WTC11 (cell line): ENCODE measurements around the gene CRYZL1. TPM values are rescaled to one million over a fixed set of nuclear protein-coding genes. Genes with fewer than 3 reads are reported as not detected.

ENCODE experiments used
- ATAC-seq: fragments of 200-7000 bp; cut with Tn5 transposase; 2 replicates; pipeline ENCODE4 v1.10.0; 2021; ENCODE audit warnings: mild to moderate bottlenecking, moderate library complexity
- CTCF ChIA-PET: fragments of 300-600 bp; sonication (Branson Sonifier 250); formaldehyde crosslinking; loops from one replicate; lab custom pipeline; 2021; ENCODE audit warnings: antibody characterized with exemption; lab: Charles Lee
- POLR2A ChIA-PET: fragments of 350-600 bp; sonication (Branson Sonifier 250); formaldehyde crosslinking; loops from one replicate; lab custom pipeline; 2021; ENCODE audit warnings: antibody characterized with exemption; lab: Charles Lee
- DNase-seq: peaks from one replicate; pipeline ENCODE4 v3.0.0; 2021; ENCODE audit warnings: low spot score
- H3K27ac Mint-ChIP-seq: 2 replicates; pipeline ENCODE4 v1.8.0; 2021; ENCODE audit warnings: mixed read lengths
- H3K27me3 Mint-ChIP-seq: 2 replicates; pipeline ENCODE4 v1.8.0; 2021; ENCODE audit warnings: low read depth, mild to moderate bottlenecking, moderate library complexity, mixed read lengths
- H3K36me3 Mint-ChIP-seq: 2 replicates; pipeline ENCODE4 v1.8.0; 2021; ENCODE audit warnings: mixed read lengths
- H3K4me1 Mint-ChIP-seq: 2 replicates; pipeline ENCODE4 v1.8.0; 2022; ENCODE audit warnings: mixed read lengths
- H3K4me3 Mint-ChIP-seq: 2 replicates; pipeline ENCODE4 v1.8.0; 2021; ENCODE audit warnings: mild to moderate bottlenecking, moderate library complexity, mixed read lengths
- H3K9me3 Mint-ChIP-seq: 2 replicates; pipeline ENCODE4 v1.8.0; 2021; ENCODE audit warnings: mixed read lengths
- ATF1 ChIP-seq: sonication (generic); formaldehyde crosslinking; IDR thresholded peaks from 2 replicates; pipeline ENCODE4 v1.8.1; 2023; ENCODE audit warnings: mild to moderate bottlenecking, moderate library complexity, missing genetic modification reagents
- ATF3 ChIP-seq: sonication (generic); formaldehyde crosslinking; conservative IDR thresholded peaks from 2 replicates; pipeline ENCODE4 v1.8.1; 2022; ENCODE audit warnings: mild to moderate bottlenecking, missing genetic modification reagents
- CTCF ChIP-seq: fragments of 200-600 bp; IDR thresholded peaks from 2 replicates; pipeline ENCODE4 v1.8.0; 2022; ENCODE audit warnings: antibody characterized with exemption
- E2F5 ChIP-seq: sonication (generic); formaldehyde crosslinking; IDR thresholded peaks from 2 replicates; pipeline ENCODE4 v1.8.1; 2022; ENCODE audit warnings: mild to moderate bottlenecking, moderate library complexity, missing genetic modification reagents
- FOXP1 ChIP-seq: sonication (generic); formaldehyde crosslinking; IDR thresholded peaks from 2 replicates; pipeline ENCODE4 v1.8.0; 2022; ENCODE audit warnings: missing genetic modification reagents, mild to moderate bottlenecking, moderate library complexity, borderline replicate concordance
- GTF2I ChIP-seq: fragments of 250-450 bp; sonication (Bioruptor Pico); conservative IDR thresholded peaks from 2 replicates; pipeline ENCODE4 v1.4.0; 2021; ENCODE audit warnings: mild to moderate bottlenecking
- KAT7 ChIP-seq: sonication (generic); formaldehyde crosslinking; IDR thresholded peaks from 2 replicates; pipeline ENCODE4 v1.8.1; 2023; ENCODE audit warnings: missing genetic modification reagents, mild to moderate bottlenecking, borderline replicate concordance
- PREB ChIP-seq: sonication (generic); formaldehyde crosslinking; IDR thresholded peaks from 2 replicates; pipeline ENCODE4 v1.8.1; 2022; ENCODE audit warnings: mild to moderate bottlenecking, missing genetic modification reagents, moderate library complexity, borderline replicate concordance
- TCF7 ChIP-seq: sonication (generic); formaldehyde crosslinking; IDR thresholded peaks from 2 replicates; pipeline ENCODE4 v1.8.0; 2022; ENCODE audit warnings: mild to moderate bottlenecking, low read depth, missing genetic modification reagents, moderate library complexity
- TEAD4 ChIP-seq: sonication (generic); formaldehyde crosslinking; IDR thresholded peaks from 2 replicates; pipeline ENCODE4 v1.8.0; 2022; ENCODE audit warnings: mild to moderate bottlenecking, missing genetic modification reagents
- TP53 ChIP-seq: sonication (generic); formaldehyde crosslinking; IDR thresholded peaks from 2 replicates; pipeline ENCODE4 v1.8.1; 2023; ENCODE audit warnings: mild to moderate bottlenecking, missing genetic modification reagents
- USF2 ChIP-seq: sonication (generic); formaldehyde crosslinking; IDR thresholded peaks from 2 replicates; pipeline ENCODE4 v1.8.1; 2023; ENCODE audit warnings: mild to moderate bottlenecking, missing genetic modification reagents, moderate library complexity
- ZBTB21 ChIP-seq: sonication (generic); formaldehyde crosslinking; IDR thresholded peaks from 2 replicates; pipeline ENCODE4 v1.8.1; 2023; ENCODE audit warnings: mild to moderate bottlenecking, missing genetic modification reagents, borderline replicate concordance
- ZNF121 ChIP-seq: sonication (generic); formaldehyde crosslinking; IDR thresholded peaks from 2 replicates; pipeline ENCODE4 v1.8.0; 2023; ENCODE audit warnings: missing genetic modification reagents
- ZNF138 ChIP-seq: sonication (generic); formaldehyde crosslinking; conservative IDR thresholded peaks from 2 replicates; pipeline ENCODE4 v1.8.1; 2022; ENCODE audit warnings: mild to moderate bottlenecking, moderate library complexity, missing genetic modification reagents
- ZNF317 ChIP-seq: sonication (generic); formaldehyde crosslinking; IDR thresholded peaks from 2 replicates; pipeline ENCODE4 v1.8.1; 2023; ENCODE audit warnings: low read depth, mild to moderate bottlenecking, moderate library complexity, missing genetic modification reagents, borderline replicate concordance
- total RNA-seq: library from RNA; stranded (reverse); gene quantifications from 3 replicates; pipeline ENCODE4 v1.2.3, GENCODE V29; 2021
- TF ChIP-seq, protein P1 (sequence below): sonication (generic); formaldehyde crosslinking; IDR thresholded peaks from 2 replicates; pipeline ENCODE4 v1.8.1; 2023; ENCODE audit warnings: mild to moderate bottlenecking, missing genetic modification reagents
- TF ChIP-seq, protein P2 (sequence below): sonication (generic); formaldehyde crosslinking; IDR thresholded peaks from 2 replicates; pipeline ENCODE4 v1.8.0; 2022; ENCODE audit warnings: mild to moderate bottlenecking, missing genetic modification reagents
- TF ChIP-seq, protein P3 (sequence below): sonication (generic); formaldehyde crosslinking; IDR thresholded peaks from 2 replicates; pipeline ENCODE4 v1.8.0; 2022; ENCODE audit warnings: missing genetic modification reagents

Gene CRYZL1
- total RNA-seq, 1 experiment from 2014 or later = 21.9 TPM

DNA sequence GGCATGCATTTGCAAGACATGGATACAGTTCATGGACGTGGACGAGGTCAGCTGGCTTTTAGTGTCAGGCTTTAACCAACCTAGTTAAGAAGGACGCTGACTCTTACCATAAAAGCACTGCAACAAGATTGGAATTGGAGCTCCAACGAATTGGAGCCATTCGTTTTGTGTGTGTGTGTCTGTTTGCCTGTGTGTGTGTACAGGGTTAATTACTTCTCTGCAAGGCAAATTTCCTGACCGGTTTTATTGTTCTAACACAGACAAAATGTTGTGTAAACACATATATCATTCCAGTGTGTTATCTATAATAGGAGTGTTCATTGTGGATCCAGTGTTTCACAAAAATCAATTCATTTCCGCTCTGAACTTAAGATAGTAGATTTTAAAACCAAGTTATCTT lies 8.7 kb upstream of the CRYZL1 start:
- Mint-ChIP-seq H3K36me3 (peaks cover 5% of the 10 kb centered on the region), H3K27ac (peak overlapping the region; percentile 81), H3K4me1 (peaks cover 65% of the 10 kb centered on the region), H3K9me3 (no peaks in the 10 kb centered on the region), H3K4me3 (no peak overlapping the region), H3K27me3 (no peaks in the 10 kb centered on the region)
- no peak for ATAC-seq
- TF ChIP-seq TCF7 (CRISPR knock-in tag) = no peak
- no peak for TF ChIP-seq TEAD4 (CRISPR knock-in tag)
- no peak for TF ChIP-seq CTCF
- TF ChIP-seq ZNF317 (CRISPR knock-in tag) = peak; percentile 85
- no peak for DNase-seq
- ChIA-PET CTCF (interaction anchor here (0.9 to 2.0 kb wide), 3 partner anchors 14 to 245 kb away, joined by 3 to 6 read pairs (median 4); no protein-coding TSS in a partner anchor), POLR2A (no interaction called here)

- POLR2A ChIA-PET = no interaction called here
Measured at GRCh38 chr21:33648555-33648954, 7.0 kb upstream of the CRYZL1 start.

DNA sequence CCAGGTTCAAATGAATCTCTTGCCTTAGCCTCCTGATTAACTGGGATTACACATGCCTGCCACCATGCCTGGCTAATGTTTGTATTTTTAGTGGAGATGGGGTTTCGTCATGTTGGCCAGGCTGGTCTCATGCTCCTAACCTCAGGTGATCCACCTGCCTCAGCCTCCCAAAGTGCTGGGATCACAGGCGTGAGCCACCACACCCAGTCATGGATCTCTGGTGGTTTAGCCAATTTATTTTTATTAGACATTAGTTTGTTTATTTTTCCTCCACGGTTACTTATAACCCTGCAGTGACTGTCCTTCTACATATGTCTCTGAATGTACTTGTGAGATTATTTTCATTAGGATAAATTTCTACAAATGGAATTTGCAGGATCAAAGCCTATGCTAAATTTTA lies 6.0 kb upstream of the CRYZL1 start:
- Mint-ChIP-seq H3K27me3 (no peaks in the 10 kb centered on the region), H3K9me3 (no peaks in the 10 kb centered on the region), H3K36me3 (no peaks in the 10 kb centered on the region), H3K4me3 (no peak overlapping the region), H3K4me1 (peaks cover 63% of the 10 kb centered on the region), H3K27ac (no peak overlapping the region)
- DNase-seq = no peak
- no peak for ATAC-seq
- ChIA-PET POLR2A (no interaction called here), CTCF (no interaction called here)
- no peak for TF ChIP-seq ZNF138 (CRISPR knock-in tag)
- TF ChIP-seq ATF3 (CRISPR knock-in tag) = no peak
- no peak for TF ChIP-seq KAT7
- TF ChIP-seq E2F5 (CRISPR knock-in tag) = no peak
- no peak for TF ChIP-seq ZNF121 (CRISPR knock-in tag)
- no peak for TF ChIP-seq USF2 (CRISPR knock-in tag)
- TF ChIP-seq TP53 (CRISPR knock-in tag) = no peak
- TF ChIP-seq, protein P1, sequence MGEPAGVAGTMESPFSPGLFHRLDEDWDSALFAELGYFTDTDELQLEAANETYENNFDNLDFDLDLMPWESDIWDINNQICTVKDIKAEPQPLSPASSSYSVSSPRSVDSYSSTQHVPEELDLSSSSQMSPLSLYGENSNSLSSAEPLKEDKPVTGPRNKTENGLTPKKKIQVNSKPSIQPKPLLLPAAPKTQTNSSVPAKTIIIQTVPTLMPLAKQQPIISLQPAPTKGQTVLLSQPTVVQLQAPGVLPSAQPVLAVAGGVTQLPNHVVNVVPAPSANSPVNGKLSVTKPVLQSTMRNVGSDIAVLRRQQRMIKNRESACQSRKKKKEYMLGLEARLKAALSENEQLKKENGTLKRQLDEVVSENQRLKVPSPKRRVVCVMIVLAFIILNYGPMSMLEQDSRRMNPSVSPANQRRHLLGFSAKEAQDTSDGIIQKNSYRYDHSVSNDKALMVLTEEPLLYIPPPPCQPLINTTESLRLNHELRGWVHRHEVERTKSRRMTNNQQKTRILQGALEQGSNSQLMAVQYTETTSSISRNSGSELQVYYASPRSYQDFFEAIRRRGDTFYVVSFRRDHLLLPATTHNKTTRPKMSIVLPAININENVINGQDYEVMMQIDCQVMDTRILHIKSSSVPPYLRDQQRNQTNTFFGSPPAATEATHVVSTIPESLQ = no peak
- no peak for TF ChIP-seq FOXP1 (CRISPR knock-in tag)
- TF ChIP-seq, protein P2, sequence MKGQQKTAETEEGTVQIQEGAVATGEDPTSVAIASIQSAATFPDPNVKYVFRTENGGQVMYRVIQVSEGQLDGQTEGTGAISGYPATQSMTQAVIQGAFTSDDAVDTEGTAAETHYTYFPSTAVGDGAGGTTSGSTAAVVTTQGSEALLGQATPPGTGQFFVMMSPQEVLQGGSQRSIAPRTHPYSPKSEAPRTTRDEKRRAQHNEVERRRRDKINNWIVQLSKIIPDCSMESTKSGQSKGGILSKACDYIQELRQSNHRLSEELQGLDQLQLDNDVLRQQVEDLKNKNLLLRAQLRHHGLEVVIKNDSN (CRISPR knock-in tag) = no peak
- TF ChIP-seq, protein P3, sequence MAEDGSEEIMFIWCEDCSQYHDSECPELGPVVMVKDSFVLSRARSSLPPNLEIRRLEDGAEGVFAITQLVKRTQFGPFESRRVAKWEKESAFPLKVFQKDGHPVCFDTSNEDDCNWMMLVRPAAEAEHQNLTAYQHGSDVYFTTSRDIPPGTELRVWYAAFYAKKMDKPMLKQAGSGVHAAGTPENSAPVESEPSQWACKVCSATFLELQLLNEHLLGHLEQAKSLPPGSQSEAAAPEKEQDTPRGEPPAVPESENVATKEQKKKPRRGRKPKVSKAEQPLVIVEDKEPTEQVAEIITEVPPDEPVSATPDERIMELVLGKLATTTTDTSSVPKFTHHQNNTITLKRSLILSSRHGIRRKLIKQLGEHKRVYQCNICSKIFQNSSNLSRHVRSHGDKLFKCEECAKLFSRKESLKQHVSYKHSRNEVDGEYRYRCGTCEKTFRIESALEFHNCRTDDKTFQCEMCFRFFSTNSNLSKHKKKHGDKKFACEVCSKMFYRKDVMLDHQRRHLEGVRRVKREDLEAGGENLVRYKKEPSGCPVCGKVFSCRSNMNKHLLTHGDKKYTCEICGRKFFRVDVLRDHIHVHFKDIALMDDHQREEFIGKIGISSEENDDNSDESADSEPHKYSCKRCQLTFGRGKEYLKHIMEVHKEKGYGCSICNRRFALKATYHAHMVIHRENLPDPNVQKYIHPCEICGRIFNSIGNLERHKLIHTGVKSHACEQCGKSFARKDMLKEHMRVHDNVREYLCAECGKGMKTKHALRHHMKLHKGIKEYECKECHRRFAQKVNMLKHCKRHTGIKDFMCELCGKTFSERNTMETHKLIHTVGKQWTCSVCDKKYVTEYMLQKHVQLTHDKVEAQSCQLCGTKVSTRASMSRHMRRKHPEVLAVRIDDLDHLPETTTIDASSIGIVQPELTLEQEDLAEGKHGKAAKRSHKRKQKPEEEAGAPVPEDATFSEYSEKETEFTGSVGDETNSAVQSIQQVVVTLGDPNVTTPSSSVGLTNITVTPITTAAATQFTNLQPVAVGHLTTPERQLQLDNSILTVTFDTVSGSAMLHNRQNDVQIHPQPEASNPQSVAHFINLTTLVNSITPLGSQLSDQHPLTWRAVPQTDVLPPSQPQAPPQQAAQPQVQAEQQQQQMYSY = no peak
- TF ChIP-seq ATF1 = no peak

More at GRCh38 chr21:33648555-33648954, 7.0 kb upstream of the CRYZL1 start:
- Mint-ChIP-seq H3K4me3 (no peak overlapping the region), H3K36me3 (no peaks in the 10 kb centered on the region; the same call in 1 of the 2 replicates), H3K27ac (peak overlapping the region; percentile 30), H3K9me3 (no peaks in the 10 kb centered on the region), H3K27me3 (no peaks in the 10 kb centered on the region), H3K4me1 (peaks cover 65% of the 10 kb centered on the region)
- CTCF ChIA-PET = interaction anchor here (1.4 kb wide), 1 partner anchor 246 kb away, joined by 3 read pairs; no protein-coding TSS in a partner anchor
- no peak for ATAC-seq
- no peak for DNase-seq
- TF ChIP-seq GTF2I (CRISPR knock-in tag) (0 out of 2 replicates have a peak, but pooled peaks have one; percentile 46), ZBTB21 (no peak), PREB (CRISPR knock-in tag) (no peak), ZNF121 (CRISPR knock-in tag) (peak; percentile 92)
- TF ChIP-seq, all 79 proteins: peak for 2
